Epidermal melanocyte (primary cell): ENCODE data around the gene ATAD3C.
A peak's percentile ranks its signal among the peaks of the same experiment; 100 is the strongest.
"Not testable (repeated sequence)": the region's sequence is repeated elsewhere in the genome, so short reads cannot be mapped to it uniquely, and the experiment has no call there.

Source experiments
- DNase-seq: peaks from one replicate; pipeline ENCODE4 v3.0.0; 2011; ENCODE audit warnings: low spot score; ENCODE audit not compliant: insufficient read length

The ATAD3C gene

DNA sequence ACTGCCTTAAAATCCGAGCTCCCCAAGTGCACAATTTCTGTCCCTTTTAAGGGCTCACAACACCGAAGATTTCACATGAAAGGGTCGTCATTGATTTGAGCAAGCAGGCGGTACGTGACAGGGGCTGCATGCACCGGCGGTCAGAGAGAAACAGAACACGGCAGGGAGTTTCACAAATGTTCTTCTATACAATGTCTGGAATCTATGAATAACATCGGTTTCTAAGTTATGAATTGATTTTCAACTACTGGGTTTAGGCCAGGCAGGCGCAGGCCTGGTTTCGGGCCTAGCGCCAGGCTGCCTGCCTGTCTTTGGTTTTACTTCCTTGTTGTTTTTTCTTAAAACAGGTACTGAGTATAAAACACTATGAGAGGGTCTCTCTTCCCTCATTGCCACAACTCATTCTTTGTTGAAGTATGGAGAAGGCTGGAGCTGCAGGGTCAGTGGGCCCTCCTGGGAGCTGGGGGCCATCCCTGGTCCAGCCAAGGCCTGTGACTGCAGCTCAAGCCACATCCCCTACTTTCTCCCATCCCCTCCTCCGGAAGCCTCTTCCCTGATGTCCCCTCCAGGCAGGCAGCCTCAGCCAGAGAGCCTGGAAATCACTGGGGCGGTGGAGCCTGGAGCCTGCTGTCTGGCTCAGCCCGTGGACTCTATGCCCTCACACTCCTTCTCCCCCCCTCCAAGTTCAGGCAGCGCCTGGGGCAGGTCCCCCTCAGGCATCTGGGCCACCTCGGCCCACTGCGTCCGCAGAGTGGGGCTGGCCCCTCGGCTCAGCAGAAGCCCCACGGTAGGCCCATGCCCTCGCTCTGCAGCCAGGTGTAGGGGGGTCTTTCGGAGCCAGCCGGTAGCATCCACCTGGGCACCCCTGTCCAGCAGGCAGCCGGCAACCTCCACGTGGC lies 30.8 kb upstream of the ATAD3C start:
- DNase-seq, result no peak

DNA sequence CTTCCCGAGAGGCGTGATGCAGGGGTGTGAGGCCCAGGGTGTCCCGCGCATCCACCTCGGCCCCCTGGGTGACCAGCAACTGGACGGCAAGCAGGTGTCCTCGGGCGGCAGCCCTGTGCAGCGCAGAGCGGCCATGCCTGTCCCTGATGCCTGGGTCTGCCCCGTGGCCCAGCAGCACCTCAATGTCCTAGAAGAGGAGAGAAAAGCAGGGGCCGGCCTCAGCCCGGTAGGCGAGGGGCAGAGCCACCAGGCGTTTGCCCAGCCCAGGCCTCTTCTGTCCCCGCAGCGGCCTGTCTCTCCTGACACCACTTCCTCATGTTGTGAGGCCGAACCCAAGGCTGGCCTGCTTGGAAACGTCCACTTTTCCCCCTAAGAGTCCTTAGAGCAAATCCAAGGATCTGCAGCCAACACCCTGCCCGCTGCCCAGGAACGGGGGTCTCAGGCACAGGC lies 30.1 kb upstream of the ATAD3C start:
- DNase-seq, result peak; percentile 12

DNA sequence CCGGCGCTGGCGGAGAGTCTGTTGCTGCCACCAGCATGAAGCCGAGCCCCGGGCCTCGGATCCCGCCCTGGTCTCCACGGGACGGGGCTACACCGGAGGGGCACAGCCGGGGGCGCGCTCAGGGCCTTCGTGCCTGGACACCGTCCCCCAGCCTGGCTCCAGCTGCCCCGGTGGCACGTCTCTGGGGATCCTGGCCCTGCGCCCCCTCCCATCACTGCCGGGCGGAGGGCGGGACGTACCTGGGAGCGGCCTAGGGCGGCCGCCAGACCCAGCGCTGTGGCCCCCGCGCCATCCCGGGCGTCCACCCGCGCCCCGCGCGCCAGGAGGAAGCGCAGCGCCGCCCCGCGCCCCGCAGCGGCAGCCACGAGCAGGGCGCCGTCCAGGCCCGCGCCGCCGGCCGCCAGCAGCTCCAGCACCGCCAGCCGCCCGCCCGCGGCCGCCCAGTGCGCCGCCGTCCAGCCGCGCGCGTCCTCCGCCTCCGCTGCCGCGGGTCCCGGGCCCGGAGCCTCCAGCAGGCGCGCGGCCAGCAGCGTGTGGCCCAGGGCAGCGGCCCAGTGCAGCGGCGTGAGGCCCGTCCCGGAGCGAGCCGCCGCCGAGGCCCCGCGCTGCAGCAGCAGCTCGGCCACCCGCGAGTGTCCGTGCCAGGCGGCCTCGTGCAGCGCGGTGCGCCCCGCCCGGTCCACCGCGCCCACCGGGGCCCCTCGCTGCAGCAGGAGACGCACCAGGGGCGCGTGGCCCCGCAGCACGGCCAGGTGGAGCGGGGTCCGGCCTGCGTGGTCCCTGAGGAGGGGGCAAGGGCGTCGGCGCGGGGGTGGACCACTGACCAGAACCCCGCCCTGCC lies 29.5 kb upstream of the ATAD3C start:
- peak; percentile 17 for DNase-seq

DNA sequence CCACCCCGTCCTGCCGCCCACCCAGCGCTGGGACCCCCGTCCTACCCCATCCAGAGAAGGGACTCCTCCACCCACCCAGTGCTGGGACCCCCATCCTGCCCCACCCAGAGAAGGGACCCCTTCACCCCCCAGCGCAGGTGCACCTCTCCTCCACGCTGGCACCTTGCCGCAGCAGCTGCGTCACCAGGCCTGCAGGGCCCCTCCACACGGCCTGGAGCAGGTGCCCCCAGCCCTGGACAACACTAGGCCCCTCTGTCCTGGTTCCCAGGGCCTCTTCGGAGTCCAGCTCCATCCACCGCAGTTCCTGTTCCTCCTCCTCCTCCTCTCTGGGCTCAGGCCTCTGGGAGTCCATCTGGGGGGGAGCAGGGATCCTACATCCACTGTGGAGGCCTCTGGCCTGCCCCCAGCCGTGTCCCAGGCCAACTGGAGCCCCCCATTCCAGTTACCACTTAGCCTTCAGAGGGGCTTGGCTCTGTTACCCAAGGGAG lies 28.8 kb upstream of the ATAD3C start:
- DNase-seq, result peak; percentile 15

DNA sequence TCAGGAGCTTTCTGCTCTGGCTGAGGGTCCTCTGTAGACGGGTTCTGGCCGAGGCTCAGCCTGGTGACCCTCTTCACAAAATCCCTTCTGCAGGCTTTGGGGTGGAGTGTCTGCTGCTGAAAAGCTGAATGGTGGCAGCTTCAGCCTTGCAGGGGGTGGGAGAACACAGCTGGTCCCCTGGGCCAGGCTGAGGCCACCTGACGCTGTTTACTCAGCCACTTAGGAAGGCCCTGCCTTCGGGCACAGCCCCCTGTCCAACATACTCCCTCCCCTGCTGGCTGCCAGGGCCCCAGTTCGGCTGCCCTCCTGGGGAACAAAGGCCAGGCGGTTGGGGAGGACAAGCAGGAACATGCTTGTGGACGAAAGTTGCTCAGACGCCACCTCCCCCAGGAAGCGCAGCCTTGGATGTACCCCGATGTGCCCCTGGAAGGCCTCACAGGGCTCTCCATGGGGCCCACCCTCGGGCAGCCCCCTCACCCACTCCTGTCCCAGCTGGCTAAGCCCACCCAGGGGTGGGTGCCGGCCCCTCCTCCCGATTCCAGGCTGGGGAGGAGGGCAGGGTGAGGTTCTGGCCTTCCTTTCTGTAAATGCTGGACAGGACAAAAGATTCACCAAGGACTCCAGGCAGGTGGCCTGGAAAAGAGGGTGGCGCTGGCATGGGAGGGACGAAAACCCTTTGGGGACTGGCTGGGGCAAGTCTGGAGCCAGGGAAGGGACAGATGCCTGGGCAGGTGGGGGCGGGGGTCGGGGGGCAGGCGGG lies 28.2 kb upstream of the ATAD3C start, which contains the start of gene ANKRD65:
Gene ANKRD65 (minus strand): TSS at position 130 of the 760 bp plus-strand sequence. CDS start 271 bp downstream, outside the sequence.
- peak; percentile 14 for DNase-seq

DNA sequence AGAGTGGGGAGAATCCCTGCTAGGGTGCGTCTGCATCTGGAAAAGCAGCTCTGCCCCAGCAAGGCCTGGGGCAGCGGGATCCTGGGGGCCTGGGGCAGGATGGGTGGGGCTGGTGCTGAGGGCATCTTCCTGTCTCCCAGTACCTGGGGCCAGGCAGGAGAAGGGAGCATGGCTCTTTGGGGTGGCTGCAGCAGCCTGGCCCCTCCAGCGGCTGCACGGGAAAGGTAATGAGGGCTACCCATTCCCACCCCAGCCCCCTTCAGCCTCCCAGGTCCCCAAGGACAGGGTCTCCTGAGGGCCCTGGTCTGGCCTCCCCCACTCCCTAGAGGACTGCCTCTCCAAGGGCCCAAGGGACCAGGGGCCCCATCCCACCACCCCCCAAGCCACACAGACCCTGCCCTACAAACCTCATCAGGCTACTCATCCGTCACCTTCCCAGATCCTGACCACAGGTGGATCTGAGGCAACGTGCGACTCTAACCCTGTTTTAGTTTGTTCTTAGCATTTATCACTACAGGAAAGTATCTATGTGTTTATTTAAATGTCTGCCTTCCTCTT lies 27.5 kb upstream of the ATAD3C start:
- DNase-seq, result peak; percentile 12

DNA sequence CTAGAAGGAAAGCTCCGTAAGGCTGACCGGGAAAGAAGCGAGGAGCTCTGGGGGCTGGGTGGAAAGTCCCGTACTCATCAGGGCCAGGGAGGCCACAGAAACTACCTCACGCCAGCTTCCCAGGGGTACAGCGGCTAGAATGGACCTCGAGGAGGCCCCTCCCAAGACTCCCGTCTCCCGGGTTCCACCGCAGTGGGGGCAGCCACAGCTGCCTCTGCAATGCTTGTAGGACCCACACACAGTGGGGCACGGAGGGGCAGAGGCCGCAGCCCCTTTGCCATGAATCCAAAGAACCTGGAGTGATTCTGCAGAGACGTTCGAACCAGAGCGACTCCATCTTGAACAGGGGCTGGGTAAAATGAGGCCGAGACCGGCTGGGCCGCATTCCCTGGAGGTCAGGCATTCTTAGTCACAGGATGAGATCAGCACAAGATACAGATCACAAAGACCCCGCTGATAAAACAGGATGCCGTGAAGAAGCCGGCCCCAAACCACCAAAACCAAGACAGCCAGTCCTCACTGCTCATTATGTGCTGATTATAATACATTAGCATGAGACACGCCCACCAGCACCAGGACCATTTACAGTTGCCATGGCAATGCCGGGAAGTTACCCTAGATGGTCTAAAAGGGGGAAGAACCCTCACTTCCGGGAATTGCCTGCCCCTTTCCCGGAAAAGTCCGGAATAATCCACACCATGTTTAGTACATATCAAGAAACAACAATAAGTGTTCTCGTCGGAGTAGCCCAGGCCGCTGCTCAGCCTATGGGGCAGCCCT lies 26.8 kb upstream of the ATAD3C start:
- DNase-seq, result peak; percentile 17

DNA sequence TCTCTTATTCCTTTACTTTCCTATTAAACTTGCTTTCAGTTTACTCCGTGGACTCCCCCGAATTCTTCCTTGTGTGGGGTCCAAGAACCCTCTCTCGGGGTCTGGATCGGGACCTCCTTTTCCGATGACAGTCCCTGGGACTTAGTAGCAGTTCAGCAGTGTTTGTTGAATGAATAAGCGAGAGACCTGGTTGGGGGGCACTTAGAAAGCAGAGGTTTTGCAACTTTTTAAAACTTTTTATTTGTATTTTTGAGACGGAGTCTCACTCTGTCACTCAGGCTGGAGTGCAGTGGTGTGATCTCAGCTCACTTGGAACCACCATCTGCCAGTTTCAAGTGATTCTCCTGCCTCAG lies 26.3 kb upstream of the ATAD3C start:
- DNase-seq, result peak; percentile 11

DNA sequence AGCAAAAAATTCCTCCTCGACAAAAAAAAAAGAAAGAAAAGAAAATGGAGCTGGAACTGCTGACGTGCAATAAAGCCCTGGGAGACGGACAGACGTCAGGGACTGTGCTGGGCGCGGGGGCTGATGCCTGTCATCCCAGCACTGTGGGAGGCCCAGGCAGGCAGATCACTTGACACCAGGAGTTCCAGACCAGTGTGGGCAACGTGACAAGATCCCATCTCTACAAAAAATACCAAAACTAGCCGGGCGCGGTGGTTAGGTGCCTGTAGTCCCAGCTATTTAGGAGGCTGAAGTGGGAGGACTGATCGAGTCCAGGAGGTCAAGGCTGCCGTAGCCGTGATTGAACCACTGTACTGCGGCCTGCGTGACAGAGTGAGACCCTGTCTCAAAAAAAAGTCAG lies 24.8 kb upstream of the ATAD3C start:
- no peak for DNase-seq

DNA sequence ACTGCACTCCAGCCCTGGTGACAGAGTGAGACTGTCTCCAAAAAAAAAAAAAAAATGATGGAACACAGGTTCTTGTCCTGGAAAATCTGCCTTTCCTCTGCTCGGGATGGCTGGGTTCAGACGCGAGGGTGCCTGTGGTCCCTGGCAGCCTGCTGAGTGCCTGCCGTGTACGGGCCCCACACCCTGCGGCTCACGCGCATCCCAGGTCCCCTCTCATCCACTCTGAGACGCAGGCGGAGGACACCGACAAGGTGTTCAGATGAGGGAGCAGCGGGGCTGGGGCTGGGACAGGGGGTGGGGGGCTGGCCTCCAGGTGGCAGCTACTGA lies 24.1 kb upstream of the ATAD3C start:
- peak; percentile 11 for DNase-seq

DNA sequence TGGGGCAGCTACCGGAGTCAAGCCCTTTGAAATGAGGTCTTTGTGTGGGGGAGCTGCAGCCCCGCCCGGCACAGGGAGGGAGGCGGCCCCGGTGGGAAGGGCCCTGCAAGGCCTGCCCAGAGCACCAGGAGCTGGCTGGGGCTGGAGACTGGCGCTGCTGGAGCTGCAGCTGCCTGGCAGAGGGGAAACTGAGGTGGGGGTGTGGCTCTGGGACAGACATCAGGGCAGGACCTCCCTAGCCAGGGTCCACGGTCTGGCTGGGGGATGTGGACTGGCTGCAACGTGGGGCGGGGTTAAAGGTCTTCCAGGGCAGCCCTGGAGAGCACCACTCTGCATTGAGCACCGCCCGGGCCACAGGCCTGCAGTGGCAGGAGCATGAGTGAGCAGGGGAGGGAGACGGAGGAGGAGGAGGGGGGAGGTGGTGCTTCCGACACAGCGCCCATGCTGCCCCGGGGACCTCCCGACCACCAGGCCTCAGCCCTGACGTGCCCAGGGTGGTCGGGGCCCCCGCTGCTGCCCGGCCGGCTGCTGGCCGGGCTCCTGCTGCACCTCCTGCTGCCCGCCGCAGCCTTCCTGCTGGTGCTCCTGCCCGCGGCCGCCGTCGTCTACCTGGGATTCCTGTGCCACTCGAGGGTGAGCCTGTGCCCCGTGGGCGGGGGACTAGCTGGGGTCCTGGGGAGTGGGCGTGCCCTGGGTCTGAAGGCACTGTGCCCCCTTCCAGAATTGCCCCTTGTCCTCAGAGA lies 23.6 kb upstream of the ATAD3C start:
- no peak for DNase-seq

DNA sequence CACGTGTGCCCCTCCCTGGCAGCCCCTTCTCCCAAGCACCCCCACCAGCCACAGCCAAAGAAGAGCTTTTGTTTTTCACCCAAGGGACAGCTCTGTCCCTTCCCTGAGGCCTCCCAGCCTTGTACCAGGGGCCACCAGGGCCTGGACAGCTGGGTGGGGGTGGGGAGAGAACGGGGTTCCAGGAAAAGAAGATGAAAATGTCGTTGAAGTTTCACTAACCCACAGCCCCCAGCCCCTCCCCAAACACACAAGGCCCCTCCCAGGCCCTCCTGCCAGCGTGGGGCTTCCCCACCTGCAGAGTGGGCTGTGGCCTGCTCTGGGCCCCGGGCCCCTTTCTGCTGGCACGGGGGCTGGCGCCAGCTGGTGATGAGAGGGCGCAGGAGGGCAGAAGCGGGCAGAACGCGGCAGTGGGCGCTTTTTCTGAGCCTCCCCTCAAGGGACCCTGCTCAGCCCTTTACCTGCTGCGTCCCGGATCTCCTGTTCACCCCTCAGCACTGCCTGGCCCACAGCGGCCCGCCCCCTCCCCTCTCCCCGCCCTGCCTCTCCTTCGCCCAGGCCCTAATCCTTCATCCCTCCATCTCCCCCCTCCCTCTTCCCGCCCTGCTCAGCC lies 22.9 kb upstream of the ATAD3C start:
- no peak for DNase-seq

DNA sequence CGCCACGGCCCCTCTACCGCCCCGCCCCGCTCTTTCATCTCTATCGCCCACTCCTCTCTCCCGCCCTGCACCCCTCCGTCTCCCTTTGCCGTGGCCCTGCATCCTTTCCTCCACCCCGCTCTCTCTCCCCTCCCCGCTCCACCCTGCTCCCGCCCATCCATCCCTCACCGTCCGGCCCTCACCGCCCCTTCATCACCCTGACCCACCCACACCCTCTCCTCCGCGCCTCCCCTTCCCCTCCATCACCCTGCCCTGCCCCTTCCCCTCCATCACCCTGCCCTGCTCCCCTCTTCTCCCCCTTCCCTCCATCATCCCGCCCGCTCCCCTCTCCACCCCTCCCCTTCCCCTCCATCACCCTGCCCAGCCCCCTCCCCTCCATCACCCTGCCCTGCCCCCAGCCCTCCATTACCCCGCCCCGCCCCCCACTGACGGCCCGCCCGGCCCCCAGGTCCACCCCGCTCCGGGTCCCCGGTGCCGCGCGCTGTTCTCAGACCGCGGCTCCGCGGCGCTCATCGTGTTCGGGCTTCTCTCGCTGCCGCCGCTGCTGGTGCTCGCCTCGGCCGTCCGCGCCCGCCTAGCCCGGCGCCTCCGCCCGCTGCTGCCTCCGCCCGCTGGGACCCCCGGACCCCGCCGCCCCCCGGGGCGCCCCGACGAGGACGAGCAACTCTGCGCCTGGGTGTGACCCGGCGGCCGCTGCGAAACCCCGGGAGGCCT lies 22.2 kb upstream of the ATAD3C start:
- peak; percentile 44 for DNase-seq

DNA sequence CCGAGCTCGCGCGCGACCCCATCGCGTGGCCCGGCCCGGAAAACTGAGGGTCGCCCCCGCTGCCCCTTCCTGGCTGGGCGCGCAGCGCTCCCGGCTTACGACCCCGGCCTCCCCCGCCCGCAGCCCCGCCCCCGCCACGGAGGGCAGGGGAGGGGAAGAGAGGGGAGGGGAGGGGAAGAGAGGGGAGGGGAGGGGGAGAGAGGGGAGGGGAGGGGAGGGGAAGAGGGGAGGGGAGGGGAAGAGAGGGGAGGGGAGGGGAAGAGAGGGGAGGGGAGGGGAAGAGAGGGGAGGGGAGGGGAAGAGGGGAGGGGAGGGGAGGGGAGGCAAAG lies 21.7 kb upstream of the ATAD3C start:
- peak; percentile 21 for DNase-seq

DNA sequence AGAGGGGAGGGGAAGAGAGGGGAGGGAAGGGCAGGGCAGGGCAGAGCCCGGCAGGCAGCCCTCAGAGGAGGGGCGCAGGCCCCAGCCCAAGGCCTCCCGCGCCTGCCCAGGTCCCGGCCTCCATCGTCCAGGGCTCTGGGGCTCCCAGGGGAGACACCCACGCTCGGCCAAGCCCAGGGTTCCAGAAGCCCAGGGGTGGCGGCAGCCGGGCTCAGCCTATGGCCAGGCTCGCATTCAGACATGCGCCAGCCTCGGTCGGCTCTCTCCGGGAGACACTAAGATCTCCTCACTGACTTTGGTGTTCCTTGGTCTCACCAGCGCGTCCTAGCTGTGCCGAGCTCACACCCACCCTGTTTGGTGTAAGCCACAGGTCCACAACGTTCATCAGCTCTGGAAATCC lies 21.3 kb upstream of the ATAD3C start:
- DNase-seq, result no peak

DNA sequence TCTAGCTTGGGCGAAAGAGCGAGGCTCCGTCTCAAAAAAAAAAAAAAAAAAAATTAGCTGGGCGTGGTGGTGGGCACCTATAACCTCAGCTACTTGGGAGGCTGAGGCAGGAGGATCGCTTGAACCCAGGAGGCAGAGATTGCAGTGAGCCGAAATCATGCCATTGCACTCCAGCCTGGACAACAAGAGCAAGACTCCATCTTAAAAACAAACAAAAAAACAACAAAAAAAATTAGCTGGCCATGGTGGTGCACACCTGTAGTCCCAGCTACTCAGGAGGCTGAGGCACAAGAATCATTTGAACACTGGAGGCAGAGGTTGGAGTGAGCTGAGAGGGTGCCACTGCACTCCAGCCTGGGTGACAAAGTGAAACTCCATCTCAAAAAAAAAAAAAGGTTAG lies 20.5 kb upstream of the ATAD3C start:
- DNase-seq, result not testable (repeated sequence)

DNA sequence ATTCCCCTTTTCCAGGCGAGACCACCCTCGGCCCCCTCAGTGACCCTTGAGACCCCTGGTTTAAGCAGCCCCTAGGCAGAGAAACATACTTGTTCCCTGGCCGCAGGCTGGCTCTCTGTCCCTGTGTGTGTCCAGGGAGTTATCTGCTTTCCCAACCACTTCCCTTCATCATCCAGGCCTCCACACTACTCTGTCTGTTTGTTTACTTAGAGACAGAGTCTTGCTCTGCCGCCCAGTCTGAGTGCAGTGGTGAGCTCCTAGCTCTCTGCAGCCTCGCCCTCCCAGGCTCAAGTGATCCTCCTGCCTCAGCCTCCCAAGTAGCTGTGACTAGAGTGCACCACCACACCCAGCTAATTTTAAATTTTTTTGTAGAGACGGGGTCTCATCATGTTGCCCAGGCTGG lies 19.8 kb upstream of the ATAD3C start:
- no peak for DNase-seq

DNA sequence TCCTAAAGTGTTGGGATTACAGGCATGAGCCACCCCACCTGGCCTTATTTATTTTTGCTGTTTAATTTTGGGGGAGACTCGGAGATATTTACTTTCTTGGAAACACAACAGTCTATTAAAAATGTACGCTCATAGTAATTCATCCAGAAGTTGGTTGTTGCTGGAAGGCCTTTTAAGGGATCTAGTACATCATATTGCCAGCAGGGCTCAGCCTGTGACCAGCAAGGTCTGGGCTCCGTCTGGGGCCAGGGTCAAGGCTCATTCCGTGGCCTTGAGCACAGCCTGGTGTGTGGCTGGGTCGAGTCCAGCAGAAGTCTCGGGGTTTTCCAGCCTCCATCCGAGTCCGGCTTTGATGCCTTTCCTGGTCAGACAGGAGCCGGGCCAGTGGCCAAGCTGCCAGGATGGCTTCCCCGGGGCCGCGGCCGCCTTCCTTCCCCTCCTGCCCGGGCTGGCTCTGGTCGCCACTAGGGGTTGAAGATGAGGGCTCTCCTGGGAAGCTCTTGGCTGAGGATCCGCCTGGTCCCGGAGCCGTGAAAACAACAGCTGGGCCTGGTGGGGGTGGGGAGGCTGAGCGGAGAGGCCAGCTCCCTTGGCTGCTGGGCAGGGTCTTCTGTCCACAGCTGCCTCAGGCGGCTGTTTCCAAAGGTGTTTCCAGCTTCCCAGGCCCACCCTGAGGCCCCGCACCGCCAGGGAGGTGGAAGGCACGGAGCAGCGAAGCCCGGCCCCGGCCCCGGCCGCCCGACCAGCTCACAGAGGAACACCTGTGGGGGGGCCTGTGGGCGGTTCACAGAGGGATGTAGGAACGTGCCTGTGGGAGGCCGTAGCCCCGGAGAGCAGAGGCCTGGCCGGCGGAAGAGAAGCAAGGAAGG lies 19.1 kb upstream of the ATAD3C start:
- DNase-seq, result peak; percentile 47
